H7 (cell line): ENCODE results near the gene LNX1. TPM values are rescaled to one million over a fixed set of nuclear protein-coding genes. Genes with fewer than 3 reads are reported as not detected.

Experiments
- DNase-seq: peaks from one replicate; pipeline ENCODE4 v3.0.0; 2012
- H3K27me3 ChIP-seq: 2 replicates; pipeline ENCODE4 v1.6.0; 2011; ENCODE audit warnings: mild to moderate bottlenecking, low read length; ENCODE audit not compliant: control insufficient read depth, insufficient read depth
- H3K36me3 ChIP-seq: replicated peaks from 2 replicates; pipeline ENCODE4 v1.5.1; 2011; ENCODE audit warnings: low read length; ENCODE audit not compliant: control insufficient read depth, insufficient read depth
- H3K4me3 ChIP-seq: 2 replicates; pipeline ENCODE4 v1.5.1; 2011; ENCODE audit warnings: low read depth, mild to moderate bottlenecking, control low read depth, low read length, moderate library complexity; ENCODE audit not compliant: insufficient read depth
- total RNA-seq: library from RNA; depleted of rRNA; stranded (reverse); fragments of >200 nt; shearing (Covaris generic); gene quantifications from 2 replicates; pipeline ENCODE4 v1.2.3, GENCODE V29; 2014

Gene LNX1
- total RNA-seq, 1 experiment from 2014 or later: 1.6 TPM

GRCh38 chr4:53548662-53549061 lies 42.6 kb downstream of the LNX1 start:
- Histone ChIP-seq H3K36me3 (no peaks in the 10 kb centered on the region), H3K27me3 (no peaks in the 10 kb centered on the region)

GRCh38 chr4:53547983-53548382 lies 43.3 kb downstream of the LNX1 start:
- H3K36me3 ChIP-seq: no peaks in the 10 kb centered on the region
- no peak overlapping the region for H3K4me3 ChIP-seq
- no peaks in the 10 kb centered on the region for H3K27me3 ChIP-seq
- DNase-seq: no peak

More at GRCh38 chr4:53548662-53549061, 42.6 kb downstream of the LNX1 start:
- no peak overlapping the region for H3K4me3 ChIP-seq
- no peak for DNase-seq

DNA sequence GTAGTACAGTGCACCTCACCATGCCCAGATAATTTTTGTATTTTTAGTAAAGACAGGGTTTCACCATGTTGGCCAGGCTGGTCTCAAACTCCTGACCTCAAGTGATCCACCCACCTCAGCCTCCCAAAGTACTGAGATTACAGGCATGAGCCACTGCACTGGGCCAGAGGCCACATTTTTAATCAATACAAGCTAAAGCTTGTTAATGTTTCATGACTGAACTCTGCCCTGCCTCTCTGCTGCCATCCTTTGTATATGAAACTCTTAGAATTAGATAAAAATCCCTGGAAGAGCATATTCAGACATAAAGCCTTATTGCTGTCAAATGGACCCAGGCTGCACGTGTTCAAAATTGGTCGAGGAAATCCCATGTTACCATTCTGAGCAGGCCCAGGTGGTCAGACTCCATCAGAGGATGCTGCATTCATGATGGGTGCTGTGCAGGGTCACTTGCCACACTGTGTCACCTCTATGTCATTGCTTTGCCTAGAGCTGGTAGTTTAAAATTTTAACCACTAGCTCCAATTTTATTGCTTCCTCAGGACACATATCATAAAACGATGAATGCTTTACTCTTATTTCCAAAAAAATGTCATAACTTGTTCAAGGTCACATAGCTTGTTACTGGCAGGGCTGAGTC lies 45.2 kb downstream of the LNX1 start:
- Histone ChIP-seq H3K36me3 (no peaks in the 10 kb centered on the region), H3K4me3 (no peak overlapping the region), H3K27me3 (no peaks in the 10 kb centered on the region; the same call in 1 of the 2 replicates)
- DNase-seq: no peak

- no peaks in the 10 kb centered on the region for H3K36me3 ChIP-seq
- DNase-seq: peak; percentile 28
- no peaks in the 10 kb centered on the region; the same call in 1 of the 2 replicates for H3K27me3 ChIP-seq
Observed at GRCh38 chr4:53545273-53545672, 46.0 kb downstream of the LNX1 start.

DNA sequence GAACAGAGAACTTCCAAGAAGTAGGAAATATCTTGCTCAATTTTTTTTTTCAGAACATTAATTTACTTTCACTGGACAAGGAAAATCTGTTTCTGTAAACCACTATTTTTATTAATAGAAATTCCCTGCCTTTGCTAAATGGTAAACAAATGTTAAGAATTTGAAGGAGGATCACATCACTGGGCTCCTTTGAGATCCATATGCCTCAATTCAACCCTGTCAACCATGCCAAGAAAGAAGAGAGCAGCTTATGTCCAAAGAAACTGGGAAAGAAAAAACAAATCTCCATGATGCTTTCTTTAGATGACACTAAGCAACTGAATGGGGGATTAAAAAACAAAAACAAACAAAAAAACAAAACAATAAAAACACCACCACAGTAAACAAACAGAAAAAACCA lies 47.7 kb downstream of the LNX1 start:
- no peak overlapping the region for H3K4me3 ChIP-seq
- no peak for DNase-seq
- peaks cover 4% of the 10 kb centered on the region; the same call in 1 of the 2 replicates for H3K27me3 ChIP-seq
- no peaks in the 10 kb centered on the region for H3K36me3 ChIP-seq

More at GRCh38 chr4:53545273-53545672, 46.0 kb downstream of the LNX1 start:
- H3K4me3 ChIP-seq: no peak overlapping the region

DNA sequence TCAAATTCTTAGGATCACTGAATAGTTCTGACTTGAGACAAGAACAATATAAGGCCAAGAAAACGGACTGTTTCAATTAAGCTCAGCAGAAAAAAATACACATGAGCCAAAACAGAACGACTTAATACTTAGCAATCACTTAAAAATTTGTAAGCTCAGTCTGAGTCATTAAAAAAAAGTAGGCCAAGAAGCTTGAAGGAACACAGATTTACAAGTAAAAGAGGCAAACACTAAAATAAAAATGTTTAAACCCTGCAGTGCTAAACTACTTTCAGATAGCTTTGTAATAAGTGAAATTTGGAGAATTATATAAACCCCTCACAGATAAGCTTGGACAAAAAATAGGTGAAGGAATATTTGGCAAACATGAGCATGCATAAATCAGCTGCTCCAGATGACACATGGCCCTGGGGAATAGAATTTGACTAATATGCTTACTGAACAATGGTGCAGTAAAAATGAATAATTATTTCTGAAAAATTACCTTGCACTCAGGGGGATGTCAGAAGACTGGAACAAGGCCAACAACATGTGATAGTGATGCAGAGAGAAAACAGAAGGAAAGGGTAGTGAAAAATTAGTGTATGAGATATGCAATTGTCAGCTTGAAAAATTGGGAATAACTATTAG lies 49.6 kb downstream of the LNX1 start:
- no peaks in the 10 kb centered on the region for H3K36me3 ChIP-seq
- H3K27me3 ChIP-seq: peaks cover 4% of the 10 kb centered on the region; the same call in 1 of the 2 replicates
- H3K4me3 ChIP-seq: no peak overlapping the region
- DNase-seq: no peak

GRCh38 chr4:53538756-53539155 lies 52.5 kb downstream of the LNX1 start:
- Histone ChIP-seq H3K4me3 (no peak overlapping the region), H3K27me3 (peaks cover 4% of the 10 kb centered on the region; the same call in 1 of the 2 replicates), H3K36me3 (no peaks in the 10 kb centered on the region)
- no peak for DNase-seq

DNA sequence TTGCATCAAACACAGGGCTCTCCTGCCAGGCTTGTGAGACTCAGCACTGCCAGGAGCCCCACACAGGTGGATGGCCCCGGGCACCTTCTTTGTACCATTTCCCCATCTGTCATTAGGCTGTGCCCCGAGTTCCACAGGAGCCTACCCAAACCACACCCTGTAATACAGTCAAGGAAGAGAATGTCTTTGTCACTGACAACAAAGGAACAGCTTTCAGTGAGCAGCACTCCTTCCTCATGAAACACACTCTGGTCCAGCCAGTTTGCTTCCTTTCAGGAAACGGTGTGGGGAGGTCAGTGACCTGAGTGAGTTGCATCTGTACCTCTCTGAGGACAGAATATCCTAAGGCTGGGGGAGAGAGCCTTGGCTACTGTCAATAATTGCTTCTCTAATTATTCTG lies 53.7 kb downstream of the LNX1 start:
- Histone ChIP-seq H3K27me3 (peaks cover 4% of the 10 kb centered on the region; the same call in 1 of the 2 replicates), H3K4me3 (no peak overlapping the region), H3K36me3 (no peaks in the 10 kb centered on the region)
- DNase-seq: no peak

GRCh38 chr4:53536328-53536727 lies 55.0 kb downstream of the LNX1 start:
- Histone ChIP-seq H3K27me3 (peaks cover 4% of the 10 kb centered on the region; the same call in 1 of the 2 replicates), H3K36me3 (no peaks in the 10 kb centered on the region), H3K4me3 (no peak overlapping the region)
- no peak for DNase-seq

GRCh38 chr4:53535567-53535966 lies 55.7 kb downstream of the LNX1 start:
- H3K27me3 ChIP-seq: peaks cover 4% of the 10 kb centered on the region; the same call in 1 of the 2 replicates
- no peak for DNase-seq
- no peak overlapping the region for H3K4me3 ChIP-seq
- H3K36me3 ChIP-seq: no peaks in the 10 kb centered on the region

DNA sequence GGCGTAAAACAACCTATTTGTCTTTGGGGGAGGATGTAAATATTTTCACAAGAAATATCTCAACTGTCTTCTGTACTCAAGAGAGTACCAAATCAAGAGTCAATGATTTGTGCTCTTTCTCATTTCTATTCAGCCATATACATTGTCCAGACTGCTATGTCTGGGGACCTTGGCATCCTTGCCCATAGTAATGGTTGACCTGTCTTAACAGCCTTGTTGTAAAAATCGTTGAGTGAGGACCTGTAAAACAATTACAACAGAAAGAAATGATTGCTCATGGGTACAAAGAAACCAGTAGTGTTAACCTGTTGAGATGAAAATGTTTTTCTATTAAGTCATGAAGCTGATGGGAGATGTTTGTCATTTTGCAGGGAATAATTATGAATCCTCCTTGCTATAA lies 56.6 kb downstream of the LNX1 start:
- DNase-seq: no peak
- no peaks in the 10 kb centered on the region for H3K36me3 ChIP-seq
- no peak overlapping the region for H3K4me3 ChIP-seq
- H3K27me3 ChIP-seq: peaks cover under 1% of the 10 kb centered on the region; the same call in 1 of the 2 replicates

GRCh38 chr4:53532521-53532920 lies 58.8 kb downstream of the LNX1 start:
- H3K4me3 ChIP-seq: no peak overlapping the region
- H3K36me3 ChIP-seq: no peaks in the 10 kb centered on the region
- no peaks in the 10 kb centered on the region for H3K27me3 ChIP-seq
- DNase-seq: no peak

DNA sequence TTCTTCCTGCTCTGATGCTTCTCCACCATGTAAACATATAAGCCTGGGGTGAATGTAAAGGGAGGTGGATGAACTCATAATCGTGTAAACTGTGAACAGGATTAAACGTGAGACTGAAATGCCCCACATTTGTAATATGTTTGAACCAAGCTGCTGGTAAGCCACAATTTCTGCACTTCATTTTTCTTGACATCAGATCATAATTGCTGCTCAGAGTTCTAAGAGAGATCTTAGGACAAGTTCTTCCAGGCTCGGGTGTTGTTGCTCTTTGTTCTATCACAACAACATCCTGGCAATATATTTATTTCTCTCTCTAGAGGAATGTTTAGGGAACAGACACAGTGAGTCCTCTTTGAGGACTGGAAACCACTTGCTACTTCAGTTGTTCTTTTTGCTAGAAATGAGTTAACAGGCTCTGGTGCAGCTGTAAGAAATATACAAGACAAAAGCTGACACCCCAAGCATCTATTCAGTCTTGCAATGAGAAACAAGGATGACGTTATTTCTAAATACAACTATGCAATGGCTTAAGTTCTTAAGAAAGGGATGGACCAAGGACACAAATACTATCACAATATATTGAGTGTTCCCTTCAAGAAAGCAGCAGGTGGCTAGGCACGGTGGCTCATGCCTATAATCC lies 59.6 kb downstream of the LNX1 start:
- no peak for DNase-seq
- Histone ChIP-seq H3K27me3 (no peaks in the 10 kb centered on the region), H3K4me3 (no peak overlapping the region), H3K36me3 (no peaks in the 10 kb centered on the region)

- Histone ChIP-seq H3K4me3 (no peak overlapping the region), H3K36me3 (no peaks in the 10 kb centered on the region), H3K27me3 (no peaks in the 10 kb centered on the region)
- no peak for DNase-seq
Observed at GRCh38 chr4:53529025-53529424, 62.3 kb downstream of the LNX1 start.

DNA sequence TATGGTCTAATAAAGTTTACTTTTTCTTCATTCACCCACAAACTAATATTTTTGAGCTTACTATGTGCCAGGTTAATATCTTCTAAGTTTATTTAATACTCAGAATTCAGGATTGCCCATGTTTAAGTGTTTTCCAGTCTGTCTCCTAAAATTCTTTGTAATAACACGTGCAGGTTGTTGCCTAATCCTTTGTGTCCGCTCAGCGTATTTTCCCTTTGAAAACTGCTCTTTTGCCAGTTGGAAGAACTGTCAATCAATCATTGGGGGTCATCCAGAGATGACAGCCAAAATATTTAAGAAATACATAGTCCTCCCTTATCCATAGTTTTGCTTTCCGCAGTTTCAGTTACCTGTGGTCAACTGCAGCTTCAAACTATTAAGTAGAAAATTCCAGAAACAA lies 63.4 kb downstream of the LNX1 start:
- no peak for DNase-seq
- Histone ChIP-seq H3K36me3 (no peaks in the 10 kb centered on the region), H3K27me3 (no peaks in the 10 kb centered on the region), H3K4me3 (no peak overlapping the region)
